Motor neuron (in vitro differentiated cells): ENCODE measurements around the gene FAM13B. TPM values are rescaled to one million over a fixed set of nuclear protein-coding genes. Genes with fewer than 3 reads are reported as not detected.
A peak's percentile ranks its signal among the peaks of the same experiment; 100 is the strongest.
"Not testable (repeated sequence)": the region's sequence is repeated elsewhere in the genome, so short reads cannot be mapped to it uniquely, and the experiment has no call there.

ENCODE experiments used
- ATAC-seq, 8 experiments: fragments of 200-7000 bp; cut with Tn5 transposase; replicated peaks in 6 of 8; 2 replicates each; pipeline ENCODE4 v1.8.0; 2021; ENCODE audit warnings: mild to moderate bottlenecking in 8 of 8, moderate library complexity in 8 of 8
- H3K27ac ChIP-seq, 2 donors: fragments of 250-450 bp; sonication (Bioruptor Pico); 2 replicates each; pipeline ENCODE4 v1.9.0; 2021; ENCODE audit warnings: antibody characterized with exemption in 2 of 2, mild to moderate bottlenecking in 2 of 2, moderate library complexity in 1 of 2
- H3K4me1 ChIP-seq, 2 donors: fragments of 250-450 bp; sonication (Bioruptor Pico); replicated peaks in 1 of 2; 2 replicates each; pipeline ENCODE4 v1.6.1; 2021; ENCODE audit warnings: antibody characterized with exemption in 2 of 2, mild to moderate bottlenecking in 2 of 2, moderate library complexity in 1 of 2
- H3K4me3 ChIP-seq, 5 donors: fragments of 250-450 bp; sonication (Bioruptor Pico); 2 replicates each; pipeline ENCODE4 v1.9.0; 2021; ENCODE audit warnings: antibody characterized with exemption in 5 of 5, mild to moderate bottlenecking in 5 of 5, moderate library complexity in 4 of 5
- WGBS, 10 experiments: fragments of 450-650 bp; shearing (Covaris generic); methylation state at CpG; one replicate each; pipeline ENCODE4 v1.0.0; 2022; 5-methylcytosine and 5-hydroxymethylcytosine counted together
- in situ Hi-C, 9 experiments: fragments of 400-800 bp; cut with MboI; loops; one replicate each; pipeline ENCODE4 v1.15.0; 2021; ENCODE audit warnings: low sequenced_read_pairs in 9 of 9, low pct_unique_long_range_greater_than_20kb in 2 of 9; ENCODE audit not compliant: unreplicated experiment in 9 of 9
- total RNA-seq, 8 experiments: library from RNA; unstranded; fragments of 300-600 nt; gene quantifications; 2 replicates each; pipeline versions ENCODE4 v1.2.3 to v1.2.4, GENCODE V29; 2022

FAM13B gene
- total RNA-seq, 8 experiments from 2014 or later, result 12.2 to 32.8 (median 23.9) TPM

DNA sequence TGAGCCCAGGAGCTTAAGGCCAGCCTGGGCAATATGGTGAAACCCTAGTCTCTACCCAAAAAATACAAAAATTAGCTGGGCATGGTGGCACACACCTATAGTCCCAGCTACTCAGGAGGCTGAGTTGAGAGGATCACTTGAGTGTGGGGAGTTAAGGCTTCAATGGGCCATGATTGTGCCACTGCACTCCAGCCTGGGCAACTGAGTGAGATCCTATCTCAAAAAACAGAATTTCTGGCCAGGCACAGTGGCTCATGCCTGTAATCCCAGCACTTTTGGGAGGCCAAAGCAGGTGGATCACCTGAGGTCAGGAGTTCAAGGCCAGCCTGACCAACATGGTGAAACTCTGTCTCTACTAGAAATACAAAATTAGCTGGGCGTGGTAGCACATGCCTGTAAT, 19.8 kb upstream of the FAM13B start:
- H3K27ac ChIP-seq, in situ Hi-C loops, ATAC-seq, H3K4me1 ChIP-seq, H3K4me3 ChIP-seq: not testable (repeated sequence)
- 83% methylated on average over 1 of the region's 1 CpG; no CpG with 5 or more reads in 9 of the 10 experiments for WGBS, 10 experiments

DNA sequence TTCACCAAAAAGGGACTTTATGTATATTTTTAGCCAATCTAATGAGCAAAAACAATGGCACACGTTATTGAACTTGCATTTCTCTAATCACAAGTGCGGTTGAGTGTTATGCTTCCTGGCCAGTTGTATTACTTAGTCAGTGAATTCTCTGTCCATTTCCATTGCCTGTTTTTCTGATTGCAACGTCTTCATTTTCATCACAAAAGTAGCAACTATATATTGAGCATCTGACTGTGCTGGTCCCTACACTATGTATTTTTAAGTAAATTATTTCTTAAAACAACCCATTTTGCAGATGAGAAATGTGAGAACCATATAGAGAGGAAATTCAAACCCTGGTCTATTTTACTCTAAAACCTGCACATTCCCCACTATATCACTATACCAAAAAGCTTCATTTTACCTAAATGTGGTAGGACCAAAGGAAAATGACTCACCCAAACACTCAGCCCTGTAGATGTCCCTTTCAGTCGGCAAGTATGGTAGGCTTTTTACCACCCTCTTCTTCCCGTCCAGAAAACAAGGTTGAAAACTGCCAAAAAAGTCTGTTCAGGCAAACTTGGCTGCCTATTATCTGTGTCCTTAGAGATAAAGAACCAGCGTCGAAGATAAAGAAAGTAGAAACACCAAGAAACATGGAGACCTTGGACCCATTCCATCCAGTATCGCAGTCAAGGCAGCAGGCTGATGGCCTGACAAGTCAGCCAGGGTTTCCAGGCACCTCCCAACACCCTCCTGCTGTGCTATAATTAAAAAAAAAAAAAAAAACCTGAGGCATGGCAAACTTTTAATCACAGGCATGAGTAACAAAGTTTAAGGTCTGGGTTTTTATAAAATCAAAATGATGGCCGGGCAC, 18.8 kb upstream of the FAM13B start:
- no peak overlapping the region for H3K4me3 ChIP-seq
- H3K4me1 ChIP-seq, result no peaks in the 10 kb centered on the region
- H3K27ac ChIP-seq, result no peak overlapping the region
- in situ Hi-C loops, result no loop called here
- 39 to 91% (median 60%) methylated on average over 3 to 8 of the region's 9 CpGs for WGBS, 10 experiments
- ATAC-seq, result no peak

DNA sequence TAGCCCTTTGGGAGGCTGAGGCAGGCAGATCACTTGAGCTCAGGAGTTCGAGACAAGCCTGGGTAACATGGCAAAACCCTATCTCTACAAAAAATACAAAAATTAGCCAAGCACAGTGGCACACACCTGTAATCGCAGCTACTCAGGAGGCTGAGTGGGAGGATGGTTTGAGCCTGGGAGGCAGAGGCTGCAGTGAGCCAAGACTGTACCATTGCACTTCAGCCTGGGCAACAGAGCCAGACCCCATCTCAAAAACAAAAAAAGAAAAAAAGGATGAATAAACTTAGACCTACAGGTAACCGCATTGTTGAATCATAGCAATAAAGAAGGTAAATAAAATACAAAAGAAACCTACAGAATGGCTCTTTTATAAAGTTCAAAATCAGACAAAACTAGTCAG, 12.4 kb upstream of the FAM13B start:
- in situ Hi-C loops, H3K27ac ChIP-seq, H3K4me1 ChIP-seq, ATAC-seq, H3K4me3 ChIP-seq: not testable (repeated sequence)
- WGBS, 10 experiments, result 69 to 100% (median 94%) methylated on average over 1 to 3 of the region's 3 CpGs; no CpG with 5 or more reads in 1 of the 10 experiments

DNA sequence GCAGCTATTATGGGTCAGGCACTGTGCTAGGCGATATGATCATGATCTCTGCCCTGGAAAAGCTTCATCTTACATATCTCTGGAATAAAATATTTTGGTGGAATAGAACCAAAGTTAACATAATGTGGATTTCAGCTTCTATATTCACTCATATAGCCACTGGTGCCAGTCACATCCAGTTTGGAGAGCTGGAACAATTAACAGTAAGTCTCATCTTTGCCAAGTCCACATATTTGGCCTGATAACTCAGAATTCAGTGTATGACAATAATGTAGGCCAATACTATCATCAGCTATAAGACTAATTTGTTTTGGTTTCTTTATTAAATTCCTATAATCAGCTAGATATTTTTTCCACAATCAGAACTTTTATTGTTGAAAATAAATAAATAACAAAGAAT, 5.9 kb upstream of the FAM13B start:
- no peak for ATAC-seq
- WGBS, 10 experiments, result 50 to 100% (median 100%) methylated on average over 1 of the region's 1 CpG; no CpG with 5 or more reads in 2 of the 10 experiments
- Histone ChIP-seq H3K4me3 (no peak overlapping the region), H3K4me1 (peaks cover 2% of the 10 kb centered on the region in 2 donors), H3K27ac (no peak overlapping the region)
- in situ Hi-C loops, result no loop called here

DNA sequence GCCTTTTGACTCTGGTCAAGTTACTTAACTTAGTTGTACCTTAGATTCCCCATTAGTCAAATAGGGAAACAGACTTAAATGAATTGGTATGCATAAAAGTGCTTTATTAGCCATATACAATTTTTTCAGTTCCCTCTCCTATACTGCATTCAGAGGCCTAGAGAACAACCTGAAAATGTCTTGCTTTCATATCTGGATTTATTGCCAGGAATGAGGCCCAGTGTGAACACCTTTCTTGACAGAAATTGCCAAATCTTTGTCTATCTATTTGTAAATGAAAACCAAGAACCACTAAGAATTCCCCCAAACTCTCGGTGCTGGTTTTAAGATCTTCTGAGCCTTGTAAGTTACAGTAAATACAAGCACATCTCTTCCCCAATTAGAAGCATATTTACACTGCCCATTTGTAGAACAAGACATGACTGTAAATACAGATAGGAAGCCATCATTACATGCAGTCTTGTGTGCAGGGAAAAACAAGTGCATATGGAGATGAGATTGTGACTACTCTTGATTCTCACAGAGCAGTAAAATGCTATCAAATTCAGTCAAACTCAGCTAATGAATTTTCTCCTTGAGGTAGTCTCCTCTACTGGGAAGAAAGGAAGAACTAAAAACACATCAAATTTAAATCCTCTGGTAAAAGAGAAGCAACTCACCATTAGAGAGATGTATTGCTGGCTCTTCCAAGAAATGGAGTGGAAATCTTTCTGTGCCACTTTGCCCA, 5.2 kb upstream of the FAM13B start:
- WGBS, 10 experiments, result 25 to 100% (median 83%) methylated on average over 1 of the region's 1 CpG; no CpG with 5 or more reads in 2 of the 10 experiments
- Histone ChIP-seq H3K4me3 (no peak overlapping the region), H3K4me1 (peaks cover 4 to 5% of the 10 kb centered on the region in 2 donors), H3K27ac (no peak overlapping the region)
- ATAC-seq, result no peak
- in situ Hi-C loops, result no loop called here

DNA sequence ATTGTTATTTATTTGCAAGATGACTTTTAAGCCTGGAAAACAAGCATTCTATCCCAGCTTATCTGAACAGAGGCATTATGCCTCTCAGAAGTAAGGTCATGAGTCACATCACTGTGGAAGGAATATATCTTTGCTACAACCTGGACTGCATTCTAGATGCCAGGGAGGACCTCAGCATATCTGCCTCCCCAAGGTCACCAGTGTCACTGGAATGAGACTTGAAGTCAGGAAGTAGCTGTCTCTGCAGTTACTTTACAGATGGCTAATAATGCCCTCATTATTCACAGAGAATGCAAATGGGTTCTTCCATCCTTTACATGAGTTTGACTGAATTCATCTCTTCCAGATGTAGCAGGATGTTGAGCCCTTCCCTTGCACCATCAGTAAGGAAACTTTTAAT, 4.4 kb upstream of the FAM13B start:
- Histone ChIP-seq H3K4me3 (no peak overlapping the region), H3K4me1 (peaks cover 4 to 5% of the 10 kb centered on the region in 2 donors), H3K27ac (no peak overlapping the region)
- in situ Hi-C loops, result no loop called here
- ATAC-seq, result no peak

DNA sequence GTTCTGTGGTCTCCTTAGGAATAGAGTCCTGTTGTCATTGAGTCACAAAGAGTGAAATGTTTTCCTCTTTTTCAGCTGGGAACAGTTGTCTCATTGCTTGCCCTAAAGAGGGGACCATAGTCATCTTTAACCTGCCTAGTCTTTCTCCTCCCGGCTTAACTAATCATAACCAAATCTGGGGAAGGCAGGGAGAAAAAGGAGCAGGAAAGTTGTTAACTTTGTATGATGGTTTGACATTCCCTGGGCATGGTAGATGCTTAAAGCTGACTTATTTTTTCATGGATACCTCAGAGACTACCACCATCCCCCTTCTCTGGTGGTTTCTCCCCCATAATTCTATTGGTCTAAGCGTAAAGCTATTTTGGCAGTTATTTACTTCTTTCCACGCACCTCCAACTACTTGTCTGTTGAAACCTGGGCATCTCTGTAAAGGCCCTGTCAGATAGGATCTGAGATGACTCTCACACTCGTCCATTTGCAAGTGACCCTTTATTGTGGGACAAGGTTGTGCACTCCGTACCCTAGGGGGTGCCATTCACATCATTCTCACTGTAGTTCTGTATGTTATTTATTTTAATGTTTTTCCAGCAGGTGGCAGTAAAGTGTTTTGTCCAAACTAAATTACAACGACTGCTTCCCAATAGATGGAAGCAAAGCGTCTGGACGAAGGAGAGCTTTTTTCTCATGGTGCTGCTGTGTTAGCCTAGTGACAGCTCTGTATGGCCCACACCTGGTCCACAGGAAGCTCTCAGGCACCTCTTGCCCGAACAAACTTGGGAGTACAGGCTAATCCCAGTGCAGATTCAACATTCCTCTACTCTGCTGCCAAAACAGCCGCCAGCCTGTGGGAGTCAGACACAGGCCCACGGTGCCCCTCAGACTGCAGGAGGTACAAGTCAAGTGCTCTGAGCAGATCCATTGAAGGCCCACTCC, 3.0 kb upstream of the FAM13B start:
- no peak overlapping the region for H3K27ac ChIP-seq
- in situ Hi-C loops, result no loop called here
- no peak overlapping the region for H3K4me3 ChIP-seq
- peak; percentile 13 to 51 (median 24) for ATAC-seq
- 0 to 74% (median 38%) methylated on average over 2 to 9 of the region's 11 CpGs; no CpG with 5 or more reads in 1 of the 10 experiments for WGBS, 10 experiments
- H3K4me1 ChIP-seq, result peaks cover 7 to 12% of the 10 kb centered on the region in 2 donors

DNA sequence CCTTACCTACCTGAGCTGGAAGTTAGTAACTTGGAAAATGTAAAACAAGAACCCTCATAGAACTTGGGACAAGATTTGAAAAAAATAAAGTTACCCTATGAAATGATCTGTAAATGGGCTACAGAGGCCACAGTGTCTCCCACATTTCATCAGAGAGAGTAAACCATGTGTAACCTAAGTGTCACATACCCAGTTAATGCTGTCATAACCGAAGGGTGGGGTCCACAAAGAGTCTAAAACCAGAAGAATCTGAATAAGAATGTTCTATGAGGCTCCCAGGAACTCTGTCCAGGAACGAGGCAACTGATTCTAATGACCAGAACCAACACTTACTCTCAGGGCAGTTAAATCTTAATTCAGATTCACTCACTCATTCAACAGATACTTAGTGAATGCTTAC, 1.0 kb upstream of the FAM13B start:
- H3K4me1 ChIP-seq, result peaks cover 11 to 12% of the 10 kb centered on the region in 2 donors
- in situ Hi-C loops, result no loop called here
- H3K27ac ChIP-seq, result no peak overlapping the region
- peak in 3 of 8 experiments; percentile 3 to 51 (median 49) for ATAC-seq
- 0 to 90% (median 52%) methylated on average over 1 to 2 of the region's 2 CpGs; no CpG with 5 or more reads in 4 of the 10 experiments for WGBS, 10 experiments
- H3K4me3 ChIP-seq, result peak overlapping the region; percentile 96 to 100 (median 100)

DNA sequence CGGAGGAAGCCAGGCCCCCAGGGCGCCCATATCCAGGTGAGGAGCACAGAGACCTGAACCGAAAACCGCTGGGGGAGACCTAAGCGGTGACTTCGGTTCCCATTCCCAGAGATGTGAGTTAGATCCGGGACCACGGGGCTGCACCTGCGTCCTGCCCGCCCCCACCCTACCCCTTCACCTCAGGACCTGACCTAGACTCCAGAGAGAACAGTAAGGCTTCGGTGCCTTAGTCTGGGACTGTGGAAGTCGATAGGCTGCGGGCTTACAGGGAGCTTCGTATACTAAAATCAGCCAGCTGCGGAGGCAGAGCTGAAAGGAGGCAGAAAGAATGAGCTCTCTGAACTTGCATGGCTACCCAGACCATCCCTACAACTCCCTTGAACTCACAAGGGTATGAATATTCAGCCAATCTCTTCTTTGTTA, 518 bp upstream of the FAM13B start:
- in situ Hi-C loops, result no loop called here
- 0 to 30% (median 6%) methylated on average over 2 to 4 of the region's 15 CpGs; no CpG with 5 or more reads in 5 of the 10 experiments for WGBS, 10 experiments
- ATAC-seq, result peak; percentile 6 to 45 (median 22)
- Histone ChIP-seq H3K27ac (peak overlapping the region; percentile 98 to 100), H3K4me1 (peaks cover 11 to 12% of the 10 kb centered on the region in 2 donors), H3K4me3 (peak overlapping the region; percentile 96 to 100 (median 100))

DNA sequence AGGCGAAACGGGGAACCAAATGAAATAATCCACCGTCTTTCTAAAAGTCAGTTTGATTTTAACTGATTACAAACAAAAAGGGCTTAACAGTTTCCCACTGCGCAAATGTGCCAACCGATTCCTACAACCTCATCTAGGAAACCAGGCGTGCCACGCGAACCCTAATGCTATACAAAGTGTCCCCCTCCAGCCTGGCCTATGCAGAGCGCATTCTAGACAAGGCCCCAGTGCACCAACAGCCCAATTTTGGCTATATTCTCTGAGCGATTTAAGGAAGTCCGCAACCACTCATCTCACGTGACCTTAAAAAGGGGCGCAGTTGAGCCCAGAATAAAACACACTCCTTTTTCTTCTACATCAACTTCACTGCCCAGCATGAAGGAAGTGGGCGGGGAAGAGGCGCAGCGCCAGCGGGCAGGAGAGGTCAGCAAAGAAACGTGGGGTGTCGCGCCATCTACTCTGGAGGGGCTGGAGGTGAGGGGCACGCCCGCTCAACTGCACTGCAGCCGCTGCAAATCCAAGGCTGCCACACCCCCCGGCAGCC, 779 bp downstream of the FAM13B start:
- H3K4me3 ChIP-seq, result peak overlapping the region; percentile 96 to 100 (median 100)
- peak overlapping the region; percentile 98 to 100 for H3K27ac ChIP-seq
- in situ Hi-C loops, result no loop called here
- ATAC-seq, result peak in 6 of 8 experiments; percentile 8 to 51 (median 30)
- peaks cover 11 to 12% of the 10 kb centered on the region in 2 donors for H3K4me1 ChIP-seq
- 0 to 34% (median 7%) methylated on average over 2 to 13 of the region's 24 CpGs; no CpG with 5 or more reads in 2 of the 10 experiments for WGBS, 10 experiments

DNA sequence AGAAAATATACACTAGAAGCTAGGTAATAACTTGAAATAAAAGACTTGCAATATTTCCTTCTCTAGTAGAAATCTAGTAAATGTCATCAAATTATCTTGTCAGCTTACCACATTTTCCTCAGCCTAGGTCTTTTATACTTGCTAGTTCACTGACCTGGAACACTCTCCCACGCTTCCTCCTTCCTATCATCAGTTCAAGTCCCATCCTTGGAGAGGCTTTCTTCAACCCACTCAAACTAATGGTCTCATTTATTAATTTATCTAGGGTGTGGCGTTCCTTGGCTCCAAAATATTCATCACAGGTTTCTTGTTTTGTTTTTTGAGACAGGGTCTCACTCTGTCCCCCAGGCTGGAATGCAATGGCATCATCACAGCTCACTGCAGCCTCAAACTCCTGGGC, 2.9 kb downstream of the FAM13B start:
- in situ Hi-C loops, result no loop called here
- Histone ChIP-seq H3K27ac (no peak overlapping the region), H3K4me1 (peaks cover 11 to 12% of the 10 kb centered on the region in 2 donors), H3K4me3 (no peak overlapping the region)
- no peak for ATAC-seq
- WGBS, 10 experiments, result 82 to 100% (median 93%) methylated on average over 1 to 2 of the region's 2 CpGs; no CpG with 5 or more reads in 3 of the 10 experiments

DNA sequence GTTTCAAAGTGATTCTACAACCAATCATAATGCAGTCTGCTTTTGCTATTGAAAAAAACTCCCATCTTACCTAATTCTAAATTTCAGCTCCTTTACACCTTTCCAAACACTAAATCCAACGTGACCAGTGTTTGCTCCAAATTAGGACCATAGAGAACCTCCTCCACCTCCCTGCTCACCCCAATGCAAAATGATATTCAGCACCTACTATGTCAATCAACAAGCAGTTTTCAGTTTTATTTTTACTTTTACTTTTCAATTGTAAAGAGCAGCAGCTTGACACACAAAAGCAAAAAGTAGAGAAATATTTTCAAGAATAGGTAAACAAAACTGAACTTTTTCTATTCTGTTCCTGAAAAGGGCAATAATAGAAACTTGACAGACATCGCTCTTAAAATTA, 3.4 kb downstream of the FAM13B start:
- ATAC-seq, result no peak
- 78 to 100% (median 100%) methylated on average over 1 to 2 of the region's 2 CpGs; no CpG with 5 or more reads in 1 of the 10 experiments for WGBS, 10 experiments
- Histone ChIP-seq H3K4me1 (peaks cover 11 to 12% of the 10 kb centered on the region in 2 donors), H3K27ac (no peak overlapping the region), H3K4me3 (no peak overlapping the region)
- in situ Hi-C loops, result no loop called here
